GM06990 (cell line): ENCODE data around the gene KLK11.

ENCODE experiments used
- DNase-seq: peaks from one replicate; pipeline ENCODE4 v3.0.0-alpha.2; 2011; ENCODE audit not compliant: insufficient read length; ENCODE audit errors: extremely low read depth
- H3K27me3 ChIP-seq: replicated peaks from 2 replicates; pipeline ENCODE4 v1.6.0; 2011; ENCODE audit warnings: low read length; ENCODE audit not compliant: control insufficient read depth, insufficient read depth
- H3K36me3 ChIP-seq: 2 replicates; pipeline ENCODE4 v1.5.1; 2011; ENCODE audit warnings: low read length; ENCODE audit not compliant: control insufficient read depth, insufficient read depth
- H3K4me3 ChIP-seq: replicated peaks from 2 replicates; pipeline ENCODE4 v1.5.1; 2011; ENCODE audit warnings: low read depth, mild to moderate bottlenecking, control low read depth, low read length
- TF ChIP-seq, protein P1 (sequence below): IDR thresholded peaks from 2 replicates; pipeline ENCODE4 v1.5.1; 2011; ENCODE audit warnings: low read length, control low read depth, mild to moderate bottlenecking, inconsistent platforms; ENCODE audit not compliant: insufficient read depth, poor library complexity, severe bottlenecking

The KLK11 gene

DNA sequence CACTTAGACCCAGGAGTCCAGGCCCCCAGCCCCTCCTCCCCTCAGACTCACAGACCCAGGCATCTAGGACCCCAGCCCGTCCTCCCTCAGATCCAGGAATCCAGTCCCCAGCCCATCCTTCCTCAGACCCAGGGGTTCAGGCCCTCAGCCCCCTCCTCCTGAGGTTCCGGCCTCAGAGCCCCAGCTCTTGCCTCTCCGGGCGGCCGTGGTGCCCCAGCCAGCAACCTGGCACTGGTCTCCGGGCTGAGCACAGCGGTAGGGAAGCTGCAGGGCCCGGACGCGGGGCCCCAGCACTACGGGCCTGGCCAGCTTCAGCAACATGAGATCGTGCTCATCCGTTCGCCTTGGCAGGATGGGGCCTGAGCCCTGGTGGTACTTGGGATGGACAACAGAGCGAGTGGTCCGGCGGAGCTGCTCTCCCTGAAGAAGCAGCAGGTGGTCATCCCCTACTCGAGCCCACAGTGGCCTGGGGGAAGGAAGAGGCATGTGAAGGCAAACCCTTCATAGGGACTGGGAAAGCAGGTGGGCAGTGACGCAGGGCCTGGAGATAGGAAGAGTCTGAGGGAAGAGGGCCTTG lies 10.6 kb downstream of the KLK11 start:
- Histone ChIP-seq H3K4me3 (no peak overlapping the region), H3K36me3 (no peaks in the 10 kb centered on the region), H3K27me3 (no peaks in the 10 kb centered on the region; the same call in 1 of the 2 replicates)
- TF ChIP-seq, protein P1, sequence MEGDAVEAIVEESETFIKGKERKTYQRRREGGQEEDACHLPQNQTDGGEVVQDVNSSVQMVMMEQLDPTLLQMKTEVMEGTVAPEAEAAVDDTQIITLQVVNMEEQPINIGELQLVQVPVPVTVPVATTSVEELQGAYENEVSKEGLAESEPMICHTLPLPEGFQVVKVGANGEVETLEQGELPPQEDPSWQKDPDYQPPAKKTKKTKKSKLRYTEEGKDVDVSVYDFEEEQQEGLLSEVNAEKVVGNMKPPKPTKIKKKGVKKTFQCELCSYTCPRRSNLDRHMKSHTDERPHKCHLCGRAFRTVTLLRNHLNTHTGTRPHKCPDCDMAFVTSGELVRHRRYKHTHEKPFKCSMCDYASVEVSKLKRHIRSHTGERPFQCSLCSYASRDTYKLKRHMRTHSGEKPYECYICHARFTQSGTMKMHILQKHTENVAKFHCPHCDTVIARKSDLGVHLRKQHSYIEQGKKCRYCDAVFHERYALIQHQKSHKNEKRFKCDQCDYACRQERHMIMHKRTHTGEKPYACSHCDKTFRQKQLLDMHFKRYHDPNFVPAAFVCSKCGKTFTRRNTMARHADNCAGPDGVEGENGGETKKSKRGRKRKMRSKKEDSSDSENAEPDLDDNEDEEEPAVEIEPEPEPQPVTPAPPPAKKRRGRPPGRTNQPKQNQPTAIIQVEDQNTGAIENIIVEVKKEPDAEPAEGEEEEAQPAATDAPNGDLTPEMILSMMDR = no peak
- DNase-seq = no peak

DNA sequence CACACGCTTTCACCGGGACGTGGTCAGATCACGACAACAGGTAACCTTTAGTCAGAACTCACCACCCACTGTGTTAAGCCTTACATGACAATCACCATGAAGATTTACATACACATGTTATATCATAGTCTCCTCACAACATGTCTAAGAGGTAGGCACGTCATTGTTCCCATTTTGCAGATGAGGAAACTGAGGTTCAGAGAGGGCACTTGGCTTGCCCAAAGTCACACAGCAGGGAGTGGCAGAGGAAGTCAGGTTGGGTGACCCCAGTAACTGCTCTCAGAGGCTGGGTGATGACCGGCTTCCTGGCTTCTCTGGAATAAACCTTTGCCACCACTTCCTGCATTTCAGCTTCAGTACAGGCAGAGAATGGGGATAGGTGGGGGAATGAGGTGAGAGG lies 12.2 kb downstream of the KLK11 start:
- H3K27me3 ChIP-seq = no peaks in the 10 kb centered on the region; the same call in 1 of the 2 replicates
- H3K36me3 ChIP-seq = no peaks in the 10 kb centered on the region
- TF ChIP-seq, protein P1 = no peak
- no peak for DNase-seq
- H3K4me3 ChIP-seq = no peak overlapping the region

DNA sequence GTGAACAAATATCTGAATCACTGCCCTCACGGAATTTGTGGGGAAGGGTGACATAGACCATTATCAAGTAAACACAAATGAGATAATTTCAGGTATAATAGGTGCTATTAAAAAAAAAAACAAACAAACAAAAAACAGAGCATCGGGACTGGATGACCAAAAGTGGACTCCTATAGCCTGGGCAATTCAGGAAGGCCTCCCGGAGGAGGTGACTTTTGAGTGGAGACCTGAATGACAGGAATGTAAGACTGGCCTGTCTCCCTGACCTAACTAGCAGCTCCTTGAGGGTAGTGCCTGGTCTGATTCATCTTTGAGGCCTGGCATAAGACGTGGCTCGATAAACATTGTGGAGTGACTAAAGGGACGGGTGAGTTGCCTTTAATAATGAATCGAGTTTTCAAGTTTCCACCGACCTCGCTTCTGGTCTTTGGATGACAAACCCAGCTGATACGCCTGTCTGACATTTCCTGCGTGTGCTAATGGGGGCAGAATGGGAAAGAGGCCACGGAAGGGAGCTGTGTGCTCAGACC lies 13.7 kb downstream of the KLK11 start:
- TF ChIP-seq, protein P1 = no peak
- no peak for DNase-seq
- H3K27me3 ChIP-seq = no peaks in the 10 kb centered on the region; the same call in 1 of the 2 replicates
- no peaks in the 10 kb centered on the region for H3K36me3 ChIP-seq
- H3K4me3 ChIP-seq = no peak overlapping the region

DNA sequence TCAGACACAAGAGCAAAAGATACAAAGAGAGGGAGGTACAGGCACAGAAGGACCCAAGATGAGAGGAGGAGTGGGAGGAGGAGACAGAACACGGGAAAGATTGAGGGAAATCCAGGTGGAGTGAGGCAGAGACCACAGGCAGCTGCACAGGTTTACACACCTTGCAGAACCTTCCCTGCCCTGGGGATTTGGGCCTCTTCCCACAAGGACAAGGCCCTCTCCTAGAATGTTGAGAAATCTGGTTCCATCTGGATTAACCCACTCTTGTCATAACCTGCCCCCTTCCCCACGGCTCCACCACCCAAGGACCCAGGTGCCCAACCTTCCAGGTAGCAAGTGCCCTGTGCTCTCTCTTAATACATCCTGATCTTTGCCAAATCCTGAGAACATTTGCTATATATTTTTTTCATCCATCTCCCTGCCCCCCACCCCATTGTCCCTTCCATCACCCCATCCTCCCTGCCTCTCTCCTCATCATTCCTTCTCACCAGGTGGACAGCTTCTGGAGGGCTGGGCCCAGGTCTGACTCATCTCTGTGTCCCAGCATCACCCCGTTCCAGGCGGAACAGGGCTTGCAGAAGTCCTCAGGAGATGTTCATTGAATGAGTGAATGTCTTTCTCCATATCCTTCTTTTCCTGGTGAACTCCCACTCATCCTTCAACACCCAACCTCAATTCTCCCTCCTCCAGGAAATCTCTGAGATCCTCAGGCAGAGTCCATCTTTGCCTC lies 16.2 kb downstream of the KLK11 start:
- H3K27me3 ChIP-seq = no peaks in the 10 kb centered on the region
- no peak for DNase-seq
- H3K36me3 ChIP-seq = no peaks in the 10 kb centered on the region

DNA sequence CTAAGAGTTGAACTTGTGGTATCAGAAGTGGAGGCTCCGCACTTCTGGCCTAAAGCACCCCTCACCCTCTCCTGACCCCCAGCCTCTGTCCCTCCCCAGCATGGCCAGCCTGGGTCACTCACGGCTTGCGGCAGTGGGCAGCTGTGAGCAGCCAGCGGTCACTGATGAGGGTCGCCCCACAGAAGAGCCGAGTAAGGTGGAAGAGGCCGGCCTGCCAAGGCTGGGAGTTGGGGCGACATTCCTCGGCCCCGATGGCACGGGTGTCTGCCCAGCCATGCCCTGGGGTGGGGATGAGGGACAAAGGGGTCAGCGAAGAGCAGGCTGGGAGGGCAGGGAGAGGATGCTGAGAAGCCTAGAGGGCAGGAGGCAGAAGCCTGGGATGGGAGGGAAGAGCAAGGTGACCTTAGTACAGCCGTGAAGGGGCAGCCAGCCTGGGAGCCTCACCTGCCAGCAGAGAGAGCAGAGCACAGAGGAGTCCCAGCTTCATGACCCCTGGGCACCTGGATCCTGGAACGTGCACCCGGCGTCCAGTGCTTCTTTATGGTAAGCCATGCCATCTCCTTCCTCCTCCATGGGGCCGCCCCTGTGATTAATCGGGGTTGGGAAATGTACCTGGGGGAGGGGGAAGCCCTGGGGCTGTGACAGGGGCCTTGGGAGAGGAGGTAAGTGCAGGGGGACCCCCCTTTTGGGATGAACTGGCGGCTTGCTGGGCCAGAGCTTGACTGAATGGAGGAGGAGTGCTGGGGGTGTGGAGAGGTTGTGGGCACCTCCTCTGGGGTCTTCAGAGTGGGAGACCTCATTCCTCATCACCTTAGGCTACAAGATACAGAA lies 17.1 kb downstream of the KLK11 start:
- no peaks in the 10 kb centered on the region for H3K27me3 ChIP-seq
- DNase-seq = no peak
- TF ChIP-seq, protein P1 = no peak
- no peaks in the 10 kb centered on the region for H3K36me3 ChIP-seq
- H3K4me3 ChIP-seq = no peak overlapping the region

More for the DNA sequence above, 16.2 kb downstream of the KLK11 start:
- no peak overlapping the region for H3K4me3 ChIP-seq
- TF ChIP-seq, protein P1 = no peak
